Astrocyte (in vitro differentiated cells and primary cell): ENCODE data around the gene RUNX1. TPM values are rescaled to one million over a fixed set of nuclear protein-coding genes. Genes with fewer than 3 reads are reported as not detected.

Experiments used
- DNase-seq: peaks from one replicate; pipeline ENCODE4 v3.0.0-alpha.2; 2010; ENCODE audit warnings: low read depth
- FAIRE-seq: peaks from 2 replicates; lab custom pipeline; 2011; peaks lifted over from hg19 to GRCh38; lab: Jason Lieb, UNC
- H2AFZ ChIP-seq: 2 replicates; pipeline ENCODE4 v1.6.0; 2012; ENCODE audit warnings: low read depth, low read length, inconsistent platforms
- H3K27ac ChIP-seq: 2 replicates; pipeline ENCODE4 v1.5.1; 2011; ENCODE audit warnings: low read depth, low read length, inconsistent platforms
- H3K27me3 ChIP-seq: 2 replicates; pipeline ENCODE4 v1.6.0; 2011; ENCODE audit warnings: low read length, inconsistent platforms; ENCODE audit not compliant: insufficient read depth
- H3K36me3 ChIP-seq: 2 replicates; pipeline ENCODE4 v1.5.1; 2011; ENCODE audit warnings: low read length, inconsistent platforms; ENCODE audit not compliant: insufficient read depth
- H3K4me1 ChIP-seq: 2 replicates; pipeline ENCODE4 v1.5.1; 2011; ENCODE audit warnings: low read length, inconsistent platforms; ENCODE audit not compliant: insufficient read depth
- H3K4me2 ChIP-seq: 2 replicates; pipeline ENCODE4 v1.6.0; 2012; ENCODE audit warnings: low read length, inconsistent platforms
- H3K4me3 ChIP-seq: 2 replicates; pipeline ENCODE4 v1.5.1; 2011; ENCODE audit warnings: low read depth, mild to moderate bottlenecking, low read length, inconsistent platforms; ENCODE audit not compliant: insufficient read depth
- H3K79me2 ChIP-seq: 2 replicates; pipeline ENCODE4 v1.6.0; 2012; ENCODE audit warnings: mild to moderate bottlenecking, low read length, inconsistent platforms; ENCODE audit not compliant: insufficient read depth
- H3K9ac ChIP-seq: 2 replicates; pipeline ENCODE4 v1.6.0; 2012; ENCODE audit warnings: mild to moderate bottlenecking, low read length, inconsistent platforms
- H3K9me3 ChIP-seq: 2 replicates; pipeline ENCODE4 v1.5.1; 2012; ENCODE audit warnings: low read depth, mild to moderate bottlenecking, low read length, inconsistent platforms; ENCODE audit not compliant: insufficient read depth
- H4K20me1 ChIP-seq: 2 replicates; pipeline ENCODE4 v1.6.0; 2012; ENCODE audit warnings: low read length, inconsistent platforms; ENCODE audit not compliant: insufficient read depth
- H3K27ac Mint-ChIP-seq: one replicate; pipeline ENCODE4 v1.8.0; 2021; ENCODE audit warnings: mild to moderate bottlenecking, mixed read lengths; ENCODE audit not compliant: unreplicated experiment
- H3K27me3 Mint-ChIP-seq: one replicate; pipeline ENCODE4 v1.8.0; 2021; ENCODE audit warnings: low read depth, mixed read lengths; ENCODE audit not compliant: unreplicated experiment
- H3K36me3 Mint-ChIP-seq: one replicate; pipeline ENCODE4 v1.8.0; 2021; ENCODE audit warnings: low read depth, mixed read lengths; ENCODE audit not compliant: unreplicated experiment
- H3K4me1 Mint-ChIP-seq: one replicate; pipeline ENCODE4 v1.8.0; 2021; ENCODE audit warnings: low read depth, mixed read lengths; ENCODE audit not compliant: unreplicated experiment
- H3K4me3 Mint-ChIP-seq: one replicate; pipeline ENCODE4 v1.8.0; 2021; ENCODE audit warnings: mild to moderate bottlenecking, moderate library complexity, mixed read lengths; ENCODE audit not compliant: unreplicated experiment
- H3K9me3 Mint-ChIP-seq: one replicate; pipeline ENCODE4 v1.8.0; 2021; ENCODE audit warnings: mild to moderate bottlenecking, mixed read lengths; ENCODE audit not compliant: unreplicated experiment
- EZH2 ChIP-seq: IDR thresholded peaks from 2 replicates; pipeline ENCODE4 v1.6.1; 2012; ENCODE audit warnings: mild to moderate bottlenecking, low read length, inconsistent platforms; ENCODE audit not compliant: insufficient read depth
- total RNA-seq: library from RNA; stranded (reverse); gene quantifications from 2 replicates; pipeline ENCODE4 v1.2.1, GENCODE V29; 2021
- TF ChIP-seq, protein P1 (sequence below): IDR thresholded peaks from 2 replicates; pipeline ENCODE4 v1.5.1; 2011; ENCODE audit warnings: low read depth, mild to moderate bottlenecking, inconsistent platforms, low read length, moderate library complexity; ENCODE audit not compliant: insufficient read depth

Gene RUNX1
- total RNA-seq, 1 donor from 2014 or later = 84.6 TPM

DNA sequence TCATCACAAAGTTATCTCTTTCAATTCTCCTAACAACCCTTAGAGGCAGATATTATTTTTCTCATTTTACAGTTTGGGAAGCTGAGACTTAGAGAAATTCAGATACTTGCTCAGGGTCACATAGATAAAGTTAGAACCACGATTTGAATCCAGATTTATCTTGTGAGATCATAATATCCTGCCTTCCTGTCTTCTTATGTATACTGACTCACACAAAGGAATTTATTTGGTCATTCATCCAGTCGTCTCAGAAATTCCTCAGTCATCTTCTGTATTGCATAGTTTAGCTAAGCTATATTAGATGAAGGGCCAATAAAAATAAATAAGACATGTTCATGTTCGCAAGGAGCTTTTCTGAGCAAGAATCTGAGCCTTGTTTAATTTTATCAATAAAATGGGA is 35.8 kb upstream of the RUNX1 start:
- H3K36me3 Mint-ChIP-seq = peaks cover 4% of the 10 kb centered on the region
- Histone ChIP-seq H3K79me2 (no peaks in the 10 kb centered on the region), H3K36me3 (no peaks in the 10 kb centered on the region), H3K4me1 (peaks cover 22% of the 10 kb centered on the region), H3K4me3 (no peak overlapping the region), H3K9ac (peak overlapping the region; percentile 55), H3K27ac (peak overlapping the region; percentile 91), H3K9me3 (peaks cover 3% of the 10 kb centered on the region), H2AFZ (no peak overlapping the region), H4K20me1 (no peaks in the 10 kb centered on the region), H3K4me2 (peak overlapping the region; percentile 47), H3K27me3 (no peaks in the 10 kb centered on the region)
- H3K27me3 Mint-ChIP-seq = no peaks in the 10 kb centered on the region
- peaks cover 11% of the 10 kb centered on the region for H3K9me3 Mint-ChIP-seq
- TF ChIP-seq, protein P1, sequence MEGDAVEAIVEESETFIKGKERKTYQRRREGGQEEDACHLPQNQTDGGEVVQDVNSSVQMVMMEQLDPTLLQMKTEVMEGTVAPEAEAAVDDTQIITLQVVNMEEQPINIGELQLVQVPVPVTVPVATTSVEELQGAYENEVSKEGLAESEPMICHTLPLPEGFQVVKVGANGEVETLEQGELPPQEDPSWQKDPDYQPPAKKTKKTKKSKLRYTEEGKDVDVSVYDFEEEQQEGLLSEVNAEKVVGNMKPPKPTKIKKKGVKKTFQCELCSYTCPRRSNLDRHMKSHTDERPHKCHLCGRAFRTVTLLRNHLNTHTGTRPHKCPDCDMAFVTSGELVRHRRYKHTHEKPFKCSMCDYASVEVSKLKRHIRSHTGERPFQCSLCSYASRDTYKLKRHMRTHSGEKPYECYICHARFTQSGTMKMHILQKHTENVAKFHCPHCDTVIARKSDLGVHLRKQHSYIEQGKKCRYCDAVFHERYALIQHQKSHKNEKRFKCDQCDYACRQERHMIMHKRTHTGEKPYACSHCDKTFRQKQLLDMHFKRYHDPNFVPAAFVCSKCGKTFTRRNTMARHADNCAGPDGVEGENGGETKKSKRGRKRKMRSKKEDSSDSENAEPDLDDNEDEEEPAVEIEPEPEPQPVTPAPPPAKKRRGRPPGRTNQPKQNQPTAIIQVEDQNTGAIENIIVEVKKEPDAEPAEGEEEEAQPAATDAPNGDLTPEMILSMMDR = no peak
- no peak for TF ChIP-seq EZH2
- peaks cover 40% of the 10 kb centered on the region for H3K4me1 Mint-ChIP-seq
- H3K27ac Mint-ChIP-seq = peak overlapping the region; percentile 98
- peak; percentile 99 for DNase-seq
- FAIRE-seq = peak; percentile 99
- no peak overlapping the region for H3K4me3 Mint-ChIP-seq

DNA sequence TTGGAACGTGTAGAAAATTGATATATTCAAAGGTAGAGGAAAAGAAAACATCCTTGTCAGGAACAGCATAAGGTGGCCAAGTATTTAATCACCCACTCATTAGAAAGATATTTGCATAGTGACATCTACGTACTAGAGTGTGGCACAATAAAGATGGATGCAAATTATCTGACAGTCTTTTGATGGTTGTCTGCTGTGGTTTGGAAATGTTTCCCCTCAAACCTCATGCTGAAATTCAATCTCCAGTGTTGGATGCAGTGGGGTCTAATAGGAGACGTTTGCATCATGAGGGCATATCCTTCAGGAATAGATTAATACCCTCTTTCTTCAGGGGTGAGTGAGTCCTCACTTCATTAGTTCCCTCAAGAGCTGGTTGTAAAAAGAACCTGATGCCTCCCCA is 34.1 kb upstream of the RUNX1 start:
- H3K27me3 Mint-ChIP-seq = no peaks in the 10 kb centered on the region
- H3K9me3 Mint-ChIP-seq = peaks cover 11% of the 10 kb centered on the region
- H3K36me3 Mint-ChIP-seq = peaks cover 6% of the 10 kb centered on the region
- H3K9me3 ChIP-seq = peaks cover 3% of the 10 kb centered on the region
- no peak for FAIRE-seq
- no peak overlapping the region for H3K9ac ChIP-seq
- H3K27ac Mint-ChIP-seq = peak overlapping the region; percentile 76
- H3K27me3 ChIP-seq = no peaks in the 10 kb centered on the region
- TF ChIP-seq, protein P1 = no peak
- TF ChIP-seq EZH2 = no peak
- no peaks in the 10 kb centered on the region for H3K36me3 ChIP-seq
- H3K4me3 Mint-ChIP-seq = no peak overlapping the region
- peak; percentile 81 for DNase-seq
- H3K4me1 ChIP-seq = peaks cover 22% of the 10 kb centered on the region
- no peak overlapping the region for H3K27ac ChIP-seq
- H3K79me2 ChIP-seq = no peaks in the 10 kb centered on the region
- H3K4me2 ChIP-seq = no peak overlapping the region
- peaks cover 32% of the 10 kb centered on the region for H3K4me1 Mint-ChIP-seq
- no peak overlapping the region for H3K4me3 ChIP-seq
- H2AFZ ChIP-seq = no peak overlapping the region
- no peaks in the 10 kb centered on the region for H4K20me1 ChIP-seq

DNA sequence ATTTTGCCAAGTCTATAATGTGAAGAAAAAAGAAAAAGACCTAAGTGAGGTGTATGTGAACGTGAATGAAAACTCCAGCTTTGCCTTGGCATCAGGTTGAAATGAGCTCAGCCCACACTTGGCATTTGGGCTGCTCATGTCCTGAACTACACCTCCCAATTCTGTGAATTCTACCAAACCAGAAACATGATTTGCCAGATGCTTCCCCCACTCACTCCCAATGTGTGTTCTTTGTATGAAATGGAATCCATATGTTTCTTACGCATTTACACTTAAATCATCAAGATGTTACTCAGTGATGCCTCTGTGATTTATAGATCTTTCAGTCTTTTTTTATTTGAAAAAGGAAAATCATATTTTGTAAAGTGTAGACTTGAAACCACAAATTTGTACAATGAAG is 32.8 kb upstream of the RUNX1 start:
- peaks cover 35% of the 10 kb centered on the region for H3K4me1 Mint-ChIP-seq
- H3K36me3 Mint-ChIP-seq = peaks cover 6% of the 10 kb centered on the region
- H3K27me3 Mint-ChIP-seq = no peaks in the 10 kb centered on the region

More for the DNA sequence above, 32.8 kb upstream of the RUNX1 start:
- Histone ChIP-seq H2AFZ (no peak overlapping the region), H3K9me3 (peaks cover 3% of the 10 kb centered on the region), H3K27me3 (no peaks in the 10 kb centered on the region), H3K36me3 (no peaks in the 10 kb centered on the region), H3K9ac (no peak overlapping the region), H3K27ac (no peak overlapping the region), H3K79me2 (no peaks in the 10 kb centered on the region), H3K4me2 (no peak overlapping the region), H4K20me1 (no peaks in the 10 kb centered on the region), H3K4me3 (no peak overlapping the region), H3K4me1 (peaks cover 22% of the 10 kb centered on the region)
- no peak for FAIRE-seq
- Mint-ChIP-seq H3K4me3 (no peak overlapping the region), H3K9me3 (peaks cover 11% of the 10 kb centered on the region), H3K27ac (peak overlapping the region; percentile 56)
- no peak for TF ChIP-seq EZH2
- TF ChIP-seq, protein P1 = no peak
- no peak for DNase-seq
